Measurements from ENCODE around the gene FUNDC1. TPM values are rescaled to one million over a fixed set of nuclear protein-coding genes. Genes with fewer than 3 reads are reported as not detected.
A peak's percentile ranks its signal among the peaks of the same experiment; 100 is the strongest.
"Not testable (repeated sequence)": the region's sequence is repeated elsewhere in the genome, so short reads cannot be mapped to it uniquely, and the experiment has no call there.

FUNDC1 gene, protein sequence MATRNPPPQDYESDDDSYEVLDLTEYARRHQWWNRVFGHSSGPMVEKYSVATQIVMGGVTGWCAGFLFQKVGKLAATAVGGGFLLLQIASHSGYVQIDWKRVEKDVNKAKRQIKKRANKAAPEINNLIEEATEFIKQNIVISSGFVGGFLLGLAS
- total RNA-seq: 16.7 TPM
- 15.1 TPM for polyA plus RNA-seq

GRCh38 chrX:44542567-44543325 lies at the start of gene FUNDC1:
Gene FUNDC1 (minus strand): TSS chrX:44542859. CDS start chrX:44542832, 27 bp downstream.
- H3K36me3 ChIP-seq (ENCODE audit: insufficient read depth): no peaks in the 10 kb centered on the region
- H3K4me3 ChIP-seq (ENCODE audit: low read depth, low read length): peak within 1 kb of the TSS; percentile 66
- WGBS: under 1% methylated on average over 35 of the region's 35 CpGs
- peak; percentile 90 for DNase-seq (ENCODE audit: extremely low spot score)
- no peaks in the 10 kb centered on the region for H3K4me1 ChIP-seq (ENCODE audit: insufficient read depth)
- peak within 1 kb of the TSS; percentile 74 for H3K27ac ChIP-seq (ENCODE audit: low read depth)

DNA sequence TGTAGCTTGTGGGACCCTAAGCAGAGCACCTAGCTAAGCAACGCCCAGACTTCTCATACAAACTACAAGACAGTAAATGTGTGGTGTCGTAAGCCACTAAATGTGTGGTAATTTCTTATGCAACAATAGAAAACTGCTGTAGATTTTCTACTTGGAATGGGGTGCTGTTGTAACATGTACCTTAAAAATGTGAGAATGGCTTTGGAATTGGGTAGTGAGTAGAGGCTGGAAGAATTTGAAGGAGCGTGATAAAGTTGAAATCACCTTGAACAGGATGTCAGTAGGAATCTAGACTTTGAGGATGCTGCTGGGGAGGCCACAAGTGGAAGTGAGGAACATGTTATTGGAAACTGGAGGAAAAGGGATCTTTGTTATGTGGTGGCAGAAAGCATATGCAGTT lies 43.2 kb upstream of the FUNDC1 start:
- Histone ChIP-seq H3K4me1 (ENCODE audit: insufficient read depth) (no peaks in the 10 kb centered on the region), H3K36me3 (ENCODE audit: insufficient read depth) (no peaks in the 10 kb centered on the region), H3K27ac (ENCODE audit: low read depth) (no peak overlapping the region), H3K4me3 (ENCODE audit: low read depth, low read length) (no peak overlapping the region)
- 93% methylated on average over 3 of the region's 3 CpGs for WGBS
- no peak for DNase-seq (ENCODE audit: extremely low spot score)

- WGBS: 58% methylated on average over 3 of the region's 3 CpGs
- Histone ChIP-seq H3K27ac (ENCODE audit: low read depth) (no peak overlapping the region), H3K4me3 (ENCODE audit: low read depth, low read length) (no peak overlapping the region), H3K4me1 (ENCODE audit: insufficient read depth) (no peaks in the 10 kb centered on the region), H3K36me3 (ENCODE audit: insufficient read depth) (no peaks in the 10 kb centered on the region)
- DNase-seq (ENCODE audit: extremely low spot score): no peak
These were observed 37.8 kb upstream of the FUNDC1 start for GRCh38 chrX:44580466-44580865.

- 93% methylated on average over 4 of the region's 4 CpGs for WGBS
- no peak overlapping the region for H3K27ac ChIP-seq (ENCODE audit: low read depth)
- no peaks in the 10 kb centered on the region for H3K36me3 ChIP-seq (ENCODE audit: insufficient read depth)
- no peak for DNase-seq (ENCODE audit: extremely low spot score)
- H3K4me3 ChIP-seq (ENCODE audit: low read depth, low read length): no peak overlapping the region
- no peaks in the 10 kb centered on the region for H3K4me1 ChIP-seq (ENCODE audit: insufficient read depth)
These were observed 29.8 kb upstream of the FUNDC1 start for GRCh38 chrX:44572340-44572938.

DNA sequence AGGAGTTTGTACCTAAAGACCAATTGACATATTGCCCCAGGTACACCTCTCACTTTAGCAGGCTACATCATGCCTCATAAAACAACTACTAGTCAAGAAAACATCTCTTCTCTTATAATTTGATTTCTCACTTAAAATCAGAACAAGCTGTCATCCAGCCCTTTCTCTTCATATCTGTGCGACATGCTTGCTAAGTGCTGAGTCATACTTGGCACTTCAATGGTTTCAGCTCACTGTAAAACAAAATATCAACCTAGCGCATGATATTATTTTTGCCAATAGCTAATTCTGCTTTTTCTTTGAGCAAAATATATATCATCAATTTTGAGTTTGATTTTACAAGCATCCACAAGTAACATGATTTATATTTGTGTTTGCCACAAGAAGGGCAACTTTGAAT lies 27.9 kb upstream of the FUNDC1 start:
- WGBS: 71% methylated on average over 2 of the region's 2 CpGs

DNA sequence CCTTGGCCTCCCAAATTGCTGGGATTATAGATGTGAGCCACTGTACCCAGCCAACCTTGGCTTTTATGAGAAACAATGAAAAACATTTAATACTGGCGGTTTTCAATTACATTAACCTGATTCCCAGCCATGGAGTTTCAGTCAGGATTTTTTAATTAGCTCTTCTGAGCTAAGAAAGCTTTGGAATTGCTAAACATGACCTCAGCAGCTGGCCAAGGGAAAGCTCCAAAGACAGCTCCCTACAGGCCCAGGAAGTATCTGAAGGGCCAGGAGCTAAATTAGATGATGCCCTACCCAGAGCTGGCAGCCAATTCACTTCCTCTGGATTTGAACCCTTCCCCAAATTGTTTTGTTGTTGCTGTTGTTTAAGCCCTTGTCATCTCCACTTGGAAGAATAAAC lies 26.5 kb upstream of the FUNDC1 start:
- 95% methylated on average over 1 of the region's 1 CpG for WGBS
- H3K36me3 ChIP-seq (ENCODE audit: insufficient read depth): no peaks in the 10 kb centered on the region

More for the DNA sequence above, 27.9 kb upstream of the FUNDC1 start:
- no peak overlapping the region for H3K4me3 ChIP-seq (ENCODE audit: low read depth, low read length)
- no peak overlapping the region for H3K27ac ChIP-seq (ENCODE audit: low read depth)
- no peak for DNase-seq (ENCODE audit: extremely low spot score)
- no peaks in the 10 kb centered on the region for H3K36me3 ChIP-seq (ENCODE audit: insufficient read depth)
- H3K4me1 ChIP-seq (ENCODE audit: insufficient read depth): no peaks in the 10 kb centered on the region

GRCh38 chrX:44568196-44568595 lies 25.5 kb upstream of the FUNDC1 start:
- Histone ChIP-seq H3K36me3 (ENCODE audit: insufficient read depth) (no peaks in the 10 kb centered on the region), H3K27ac (ENCODE audit: low read depth) (no peak overlapping the region), H3K4me1 (ENCODE audit: insufficient read depth) (no peaks in the 10 kb centered on the region), H3K4me3 (ENCODE audit: low read depth, low read length) (no peak overlapping the region)
- DNase-seq (ENCODE audit: extremely low spot score): no peak
- 54% methylated on average over 3 of the region's 3 CpGs for WGBS

More for the DNA sequence above, 26.5 kb upstream of the FUNDC1 start:
- DNase-seq (ENCODE audit: extremely low spot score): no peak
- Histone ChIP-seq H3K27ac (ENCODE audit: low read depth) (no peak overlapping the region), H3K4me3 (ENCODE audit: low read depth, low read length) (no peak overlapping the region), H3K4me1 (ENCODE audit: insufficient read depth) (no peaks in the 10 kb centered on the region)

DNA sequence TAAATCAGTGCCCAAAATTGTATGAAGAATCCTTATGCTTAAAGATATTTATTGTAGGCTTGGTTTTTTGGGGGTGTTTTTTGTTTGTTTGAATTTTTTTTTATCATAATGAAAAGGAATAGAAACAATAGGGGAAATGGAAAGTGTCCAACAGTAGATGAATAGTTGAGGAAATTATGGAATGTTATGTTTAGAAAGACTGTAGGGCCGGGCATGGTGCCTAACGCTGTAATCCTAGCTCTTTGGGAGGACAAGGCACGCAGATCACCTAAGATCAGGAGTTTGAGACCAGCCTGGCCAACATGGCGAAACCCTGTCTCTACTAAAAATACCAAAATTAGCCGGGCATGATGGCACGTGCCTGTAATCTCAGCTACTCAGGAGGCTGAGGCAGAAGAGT lies 19.2 kb upstream of the FUNDC1 start:
- H3K36me3 ChIP-seq (ENCODE audit: insufficient read depth); DNase-seq (ENCODE audit: extremely low spot score); H3K27ac ChIP-seq (ENCODE audit: low read depth); H3K4me1 ChIP-seq (ENCODE audit: insufficient read depth); H3K4me3 ChIP-seq (ENCODE audit: low read depth, low read length): not testable (repeated sequence)
- WGBS: 66% methylated on average over 6 of the region's 6 CpGs

GRCh38 chrX:44550563-44550962 lies 7.9 kb upstream of the FUNDC1 start:
- Histone ChIP-seq H3K4me1 (ENCODE audit: insufficient read depth) (no peaks in the 10 kb centered on the region), H3K36me3 (ENCODE audit: insufficient read depth) (no peaks in the 10 kb centered on the region), H3K27ac (ENCODE audit: low read depth) (no peak overlapping the region), H3K4me3 (ENCODE audit: low read depth, low read length) (no peak overlapping the region)
- WGBS: 90% methylated on average over 5 of the region's 5 CpGs
- DNase-seq (ENCODE audit: extremely low spot score): no peak

DNA sequence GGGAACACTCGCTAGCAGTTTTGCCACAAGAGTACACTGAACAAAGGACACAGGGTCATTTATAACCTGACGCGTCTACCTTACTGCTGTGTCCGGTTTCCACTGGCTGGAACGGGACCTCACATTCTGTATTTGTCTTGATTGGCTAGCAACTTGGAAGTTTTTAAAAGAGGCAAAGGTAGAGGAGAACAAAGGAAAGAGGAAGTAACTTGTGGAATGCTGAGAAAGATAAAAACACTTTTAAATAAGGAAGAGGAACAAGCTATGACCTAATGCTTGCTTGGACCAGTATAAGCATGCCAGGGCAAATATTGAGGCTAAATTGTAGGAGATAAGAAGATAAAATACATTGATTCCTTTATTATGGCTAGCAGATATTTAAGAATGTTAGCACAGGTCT lies 2.8 kb upstream of the FUNDC1 start:
- H3K27ac ChIP-seq (ENCODE audit: low read depth); H3K4me1 ChIP-seq (ENCODE audit: insufficient read depth); H3K4me3 ChIP-seq (ENCODE audit: low read depth, low read length); H3K36me3 ChIP-seq (ENCODE audit: insufficient read depth); DNase-seq (ENCODE audit: extremely low spot score): not testable (repeated sequence)
- 68% methylated on average over 5 of the region's 5 CpGs for WGBS

GRCh38 chrX:44544036-44544435 lies 1.4 kb upstream of the FUNDC1 start:
- Histone ChIP-seq H3K27ac (ENCODE audit: low read depth) (no peak overlapping the region), H3K4me1 (ENCODE audit: insufficient read depth) (no peaks in the 10 kb centered on the region), H3K4me3 (ENCODE audit: low read depth, low read length) (no peak overlapping the region), H3K36me3 (ENCODE audit: insufficient read depth) (no peaks in the 10 kb centered on the region)
- whole genome bisulfite sequencing: 91% methylated on average over 6 of the region's 6 CpGs
- no peak for DNase-seq (ENCODE audit: extremely low spot score)

- no peak overlapping the region for H3K27ac ChIP-seq (ENCODE audit: low read depth)
- H3K36me3 ChIP-seq (ENCODE audit: insufficient read depth): no peaks in the 10 kb centered on the region
- H3K4me1 ChIP-seq (ENCODE audit: insufficient read depth): no peaks in the 10 kb centered on the region
- no peak overlapping the region for H3K4me3 ChIP-seq (ENCODE audit: low read depth, low read length)
- no peak for DNase-seq (ENCODE audit: extremely low spot score)
- WGBS: 82% methylated on average over 6 of the region's 6 CpGs
These were observed 6.5 kb downstream of the FUNDC1 start for GRCh38 chrX:44536198-44536597.

- no peak overlapping the region for H3K27ac ChIP-seq (ENCODE audit: low read depth)
- H3K4me3 ChIP-seq (ENCODE audit: low read depth, low read length): no peak overlapping the region
- no peak for DNase-seq (ENCODE audit: extremely low spot score)
- no peaks in the 10 kb centered on the region for H3K4me1 ChIP-seq (ENCODE audit: insufficient read depth)
- H3K36me3 ChIP-seq (ENCODE audit: insufficient read depth): no peaks in the 10 kb centered on the region
- 65% methylated on average over 3 of the region's 3 CpGs for WGBS
These were observed 13.3 kb downstream of the FUNDC1 start for GRCh38 chrX:44529310-44529709.

DNA sequence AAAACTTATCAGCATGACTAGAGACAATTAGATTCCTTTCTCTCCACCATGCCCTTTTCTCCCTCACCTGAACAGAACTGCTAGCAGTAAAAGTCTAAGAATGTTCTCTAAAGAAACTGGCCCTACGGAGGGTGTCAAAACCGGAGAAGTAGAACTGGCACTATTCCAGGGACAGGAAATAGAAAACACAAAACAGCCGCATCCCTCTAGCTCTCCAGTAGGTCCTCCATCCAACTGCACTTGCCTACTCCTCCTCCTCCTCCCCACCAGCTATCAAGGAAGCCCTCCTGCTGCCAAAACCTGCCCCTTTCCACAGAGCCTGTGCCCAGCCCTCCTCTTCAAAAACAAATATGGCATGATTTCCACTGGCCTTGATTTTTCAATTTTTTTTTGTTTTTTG lies 28.4 kb downstream of the FUNDC1 start:
- 37% methylated on average over 3 of the region's 3 CpGs for WGBS
- Histone ChIP-seq H3K4me1 (ENCODE audit: insufficient read depth) (no peaks in the 10 kb centered on the region), H3K36me3 (ENCODE audit: insufficient read depth) (no peaks in the 10 kb centered on the region), H3K4me3 (ENCODE audit: low read depth, low read length) (no peak overlapping the region), H3K27ac (ENCODE audit: low read depth) (no peak overlapping the region)
- DNase-seq (ENCODE audit: extremely low spot score): no peak
